ENCODE data around the gene WWTR1.

DNA sequence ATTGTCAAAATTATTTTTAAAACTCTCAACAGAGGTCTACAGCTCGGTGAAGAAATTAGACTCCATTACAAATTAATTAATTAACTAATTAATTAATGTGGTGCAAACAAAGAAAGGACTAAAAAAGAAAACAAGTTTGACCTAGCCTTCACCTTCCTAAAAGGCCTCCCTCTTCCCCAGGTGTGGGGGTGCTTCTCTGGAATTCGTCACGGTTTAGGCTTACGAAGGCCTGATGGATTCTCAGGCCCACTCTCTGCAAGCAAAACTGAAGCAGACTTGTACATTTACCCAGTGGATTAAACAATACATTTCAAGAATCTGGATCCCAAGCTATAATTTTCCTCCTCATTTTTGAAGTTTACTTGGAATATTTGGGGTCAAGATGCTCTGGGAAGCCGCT is 94.7 kb downstream of the WWTR1 start:
- TF ChIP-seq POLR2A (IDR thresholded peaks at IDR 0.05; ENCODE audit: low read length) (no peak), GATA1 (IDR thresholded peaks at IDR 0.05; ENCODE audit: low read depth, low read length) (no peak)
